Retinal pigment epithelial cell (primary cell): ENCODE data around the gene SNPH.

Source experiments
- DNase-seq: peaks from one replicate; pipeline ENCODE4 v3.0.0-alpha.2; 2010; ENCODE audit warnings: low read depth
- H3K4me3 ChIP-seq: 2 replicates; pipeline ENCODE4 v1.5.1; 2011; ENCODE audit warnings: mild to moderate bottlenecking, low read length, control low read depth, moderate library complexity
- CTCF ChIP-seq: conservative IDR thresholded peaks from 2 replicates; pipeline ENCODE4 v1.5.1; 2011; ENCODE audit warnings: low read depth, low read length, control low read depth, inconsistent platforms

SNPH gene

GRCh38 chr20:1252416-1252815 lies 13.7 kb upstream of the SNPH start:
- H3K4me3 ChIP-seq, result no peak overlapping the region
- DNase-seq, result no peak
- no peak for TF ChIP-seq CTCF

- TF ChIP-seq CTCF, result no peak
- H3K4me3 ChIP-seq, result no peak overlapping the region
- DNase-seq, result no peak
Measured at GRCh38 chr20:1254254-1254653, 11.8 kb upstream of the SNPH start.

- TF ChIP-seq CTCF, result no peak
- no peak overlapping the region for H3K4me3 ChIP-seq
- no peak for DNase-seq
Measured at GRCh38 chr20:1255675-1256074, 10.4 kb upstream of the SNPH start.

- no peak overlapping the region for H3K4me3 ChIP-seq
- no peak for DNase-seq
- TF ChIP-seq CTCF, result no peak
Measured at GRCh38 chr20:1263853-1264252, 2.2 kb upstream of the SNPH start.

GRCh38 chr20:1264727-1265126 lies 1.4 kb upstream of the SNPH start:
- DNase-seq, result no peak
- H3K4me3 ChIP-seq, result no peak overlapping the region
- TF ChIP-seq CTCF, result no peak

- no peak for TF ChIP-seq CTCF
- DNase-seq, result no peak
Measured at GRCh38 chr20:1265226-1265915, 723 bp upstream of the SNPH start.

GRCh38 chr20:1265916-1266166 lies 253 bp upstream of the SNPH start:
- TF ChIP-seq CTCF, result no peak
- peak overlapping the region; percentile 62 for H3K4me3 ChIP-seq
- DNase-seq, result no peak

More at GRCh38 chr20:1265226-1265915, 723 bp upstream of the SNPH start:
- peak overlapping the region; percentile 62 for H3K4me3 ChIP-seq
